ENCODE results near the gene AKT3.

DNA sequence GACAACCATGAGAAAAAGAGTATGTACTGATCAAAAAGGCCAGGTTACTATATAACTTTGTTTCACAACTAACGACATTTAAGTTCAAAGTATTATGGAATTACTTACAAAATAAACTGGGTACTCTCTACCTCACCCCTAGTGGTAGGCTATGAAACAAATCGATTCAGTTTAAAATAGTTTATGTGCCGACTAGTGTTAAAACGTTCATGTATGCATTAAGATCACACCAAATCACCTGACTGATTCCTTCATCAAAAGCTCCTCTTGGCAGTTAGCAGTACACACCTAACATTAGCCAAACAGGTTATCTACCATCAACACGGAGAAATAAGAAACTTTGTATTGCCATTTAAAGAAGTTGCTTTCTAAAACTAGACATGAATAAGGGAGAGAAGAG is 137.1 kb downstream of the AKT3 start:
- TF ChIP-seq, protein P1, sequence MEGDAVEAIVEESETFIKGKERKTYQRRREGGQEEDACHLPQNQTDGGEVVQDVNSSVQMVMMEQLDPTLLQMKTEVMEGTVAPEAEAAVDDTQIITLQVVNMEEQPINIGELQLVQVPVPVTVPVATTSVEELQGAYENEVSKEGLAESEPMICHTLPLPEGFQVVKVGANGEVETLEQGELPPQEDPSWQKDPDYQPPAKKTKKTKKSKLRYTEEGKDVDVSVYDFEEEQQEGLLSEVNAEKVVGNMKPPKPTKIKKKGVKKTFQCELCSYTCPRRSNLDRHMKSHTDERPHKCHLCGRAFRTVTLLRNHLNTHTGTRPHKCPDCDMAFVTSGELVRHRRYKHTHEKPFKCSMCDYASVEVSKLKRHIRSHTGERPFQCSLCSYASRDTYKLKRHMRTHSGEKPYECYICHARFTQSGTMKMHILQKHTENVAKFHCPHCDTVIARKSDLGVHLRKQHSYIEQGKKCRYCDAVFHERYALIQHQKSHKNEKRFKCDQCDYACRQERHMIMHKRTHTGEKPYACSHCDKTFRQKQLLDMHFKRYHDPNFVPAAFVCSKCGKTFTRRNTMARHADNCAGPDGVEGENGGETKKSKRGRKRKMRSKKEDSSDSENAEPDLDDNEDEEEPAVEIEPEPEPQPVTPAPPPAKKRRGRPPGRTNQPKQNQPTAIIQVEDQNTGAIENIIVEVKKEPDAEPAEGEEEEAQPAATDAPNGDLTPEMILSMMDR (conservative IDR thresholded peaks at IDR 0.05; ENCODE audit: low read depth in 2 of 2), result peak in 1 of 2 experiments; percentile 63; a peak in 2 of 4 replicates
- TF ChIP-seq EZH2phosphoT487 (IDR thresholded peaks at IDR 0.05; ENCODE audit: unreplicated experiment) (no peak), EZH2 (IDR thresholded peaks at IDR 0.05; ENCODE audit: low read depth, unreplicated experiment) (no peak), NANOG (IDR thresholded peaks at IDR 0.05; ENCODE audit: borderline replicate concordance) (no peak), JUNB (IDR thresholded peaks at IDR 0.05; ENCODE audit: unreplicated experiment) (no peak), POLR2AphosphoS5 (IDR thresholded peaks at IDR 0.05; ENCODE audit: low read depth) (no peak), CREB1 (CRISPR knock-in tag; IDR thresholded peaks at IDR 0.05; ENCODE audit: low read depth) (no peak)
- TF ChIP-seq, protein P2, sequence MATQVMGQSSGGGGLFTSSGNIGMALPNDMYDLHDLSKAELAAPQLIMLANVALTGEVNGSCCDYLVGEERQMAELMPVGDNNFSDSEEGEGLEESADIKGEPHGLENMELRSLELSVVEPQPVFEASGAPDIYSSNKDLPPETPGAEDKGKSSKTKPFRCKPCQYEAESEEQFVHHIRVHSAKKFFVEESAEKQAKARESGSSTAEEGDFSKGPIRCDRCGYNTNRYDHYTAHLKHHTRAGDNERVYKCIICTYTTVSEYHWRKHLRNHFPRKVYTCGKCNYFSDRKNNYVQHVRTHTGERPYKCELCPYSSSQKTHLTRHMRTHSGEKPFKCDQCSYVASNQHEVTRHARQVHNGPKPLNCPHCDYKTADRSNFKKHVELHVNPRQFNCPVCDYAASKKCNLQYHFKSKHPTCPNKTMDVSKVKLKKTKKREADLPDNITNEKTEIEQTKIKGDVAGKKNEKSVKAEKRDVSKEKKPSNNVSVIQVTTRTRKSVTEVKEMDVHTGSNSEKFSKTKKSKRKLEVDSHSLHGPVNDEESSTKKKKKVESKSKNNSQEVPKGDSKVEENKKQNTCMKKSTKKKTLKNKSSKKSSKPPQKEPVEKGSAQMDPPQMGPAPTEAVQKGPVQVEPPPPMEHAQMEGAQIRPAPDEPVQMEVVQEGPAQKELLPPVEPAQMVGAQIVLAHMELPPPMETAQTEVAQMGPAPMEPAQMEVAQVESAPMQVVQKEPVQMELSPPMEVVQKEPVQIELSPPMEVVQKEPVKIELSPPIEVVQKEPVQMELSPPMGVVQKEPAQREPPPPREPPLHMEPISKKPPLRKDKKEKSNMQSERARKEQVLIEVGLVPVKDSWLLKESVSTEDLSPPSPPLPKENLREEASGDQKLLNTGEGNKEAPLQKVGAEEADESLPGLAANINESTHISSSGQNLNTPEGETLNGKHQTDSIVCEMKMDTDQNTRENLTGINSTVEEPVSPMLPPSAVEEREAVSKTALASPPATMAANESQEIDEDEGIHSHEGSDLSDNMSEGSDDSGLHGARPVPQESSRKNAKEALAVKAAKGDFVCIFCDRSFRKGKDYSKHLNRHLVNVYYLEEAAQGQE (IDR thresholded peaks at IDR 0.05; ENCODE audit: unreplicated experiment), result no peak

All from GM23338 (cell line).